Mesodermal cell (in vitro differentiated cells): ENCODE measurements around the gene ZNF443.
A peak's percentile ranks its signal among the peaks of the same experiment; 100 is the strongest.
"Not testable (repeated sequence)": the region's sequence is repeated elsewhere in the genome, so short reads cannot be mapped to it uniquely, and the experiment has no call there.

Experiments
- H3K27ac ChIP-seq: 2 replicates; pipeline ENCODE4 v1.7.0; 2013; ENCODE audit warnings: mild to moderate bottlenecking, low read depth, low read length, moderate library complexity; ENCODE audit not compliant: severe bottlenecking
- H3K36me3 ChIP-seq: 2 replicates; pipeline ENCODE4 v1.7.1; 2013; ENCODE audit warnings: mild to moderate bottlenecking, low read length, moderate library complexity; ENCODE audit not compliant: control insufficient read depth, insufficient read depth
- H3K4me1 ChIP-seq: one replicate; pipeline ENCODE4 v1.7.1; 2013; ENCODE audit warnings: mild to moderate bottlenecking, low read length; ENCODE audit not compliant: insufficient read depth, control insufficient read depth, poor library complexity, severe bottlenecking
- H3K4me3 ChIP-seq: 2 replicates; pipeline ENCODE4 v1.7.0; 2013; ENCODE audit warnings: low read length, control low read depth, mild to moderate bottlenecking; ENCODE audit not compliant: insufficient read depth, poor library complexity, severe bottlenecking; ENCODE audit errors: extremely low read depth
- H3K9me3 ChIP-seq: 2 replicates; pipeline ENCODE4 v1.7.1; 2013; ENCODE audit warnings: mild to moderate bottlenecking, low read length, moderate library complexity; ENCODE audit not compliant: control insufficient read depth
- WGBS, 2 experiments: methylation state at CpG; one replicate each; pipeline ENCODE4 v1.1.5; 2013; ENCODE audit warnings: missing lambda C conversion rate in 2 of 2; ENCODE audit not compliant: insufficient coverage in 2 of 2; 5-methylcytosine and 5-hydroxymethylcytosine counted together

The ZNF443 gene

DNA sequence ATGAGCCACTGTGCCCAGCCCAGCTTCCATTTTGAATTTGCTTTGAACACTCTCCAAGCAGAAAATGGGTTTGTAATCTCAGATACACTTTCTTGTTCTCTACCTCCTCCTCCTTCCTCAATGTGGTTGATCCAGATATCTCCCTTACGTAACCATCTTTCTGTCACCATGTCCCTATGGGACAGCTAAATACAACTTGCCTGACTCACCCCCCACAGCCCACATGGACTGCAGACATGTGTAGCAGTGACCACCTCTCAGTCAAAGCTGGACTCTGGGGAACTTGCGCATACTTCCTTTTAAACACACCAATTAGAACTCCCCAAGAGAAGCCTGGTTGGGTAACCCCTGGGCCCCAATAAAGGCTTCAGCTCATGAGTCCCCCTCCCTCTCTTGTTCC, 28.9 kb downstream of the ZNF443 start:
- H3K4me1 ChIP-seq: no peaks in the 10 kb centered on the region
- H3K4me3 ChIP-seq: no peak overlapping the region
- WGBS, 2 experiments: 75 to 91% methylated on average over 1 to 2 of the region's 2 CpGs
- no peaks in the 10 kb centered on the region for H3K9me3 ChIP-seq
- no peaks in the 10 kb centered on the region for H3K36me3 ChIP-seq
- H3K27ac ChIP-seq: no peak overlapping the region

DNA sequence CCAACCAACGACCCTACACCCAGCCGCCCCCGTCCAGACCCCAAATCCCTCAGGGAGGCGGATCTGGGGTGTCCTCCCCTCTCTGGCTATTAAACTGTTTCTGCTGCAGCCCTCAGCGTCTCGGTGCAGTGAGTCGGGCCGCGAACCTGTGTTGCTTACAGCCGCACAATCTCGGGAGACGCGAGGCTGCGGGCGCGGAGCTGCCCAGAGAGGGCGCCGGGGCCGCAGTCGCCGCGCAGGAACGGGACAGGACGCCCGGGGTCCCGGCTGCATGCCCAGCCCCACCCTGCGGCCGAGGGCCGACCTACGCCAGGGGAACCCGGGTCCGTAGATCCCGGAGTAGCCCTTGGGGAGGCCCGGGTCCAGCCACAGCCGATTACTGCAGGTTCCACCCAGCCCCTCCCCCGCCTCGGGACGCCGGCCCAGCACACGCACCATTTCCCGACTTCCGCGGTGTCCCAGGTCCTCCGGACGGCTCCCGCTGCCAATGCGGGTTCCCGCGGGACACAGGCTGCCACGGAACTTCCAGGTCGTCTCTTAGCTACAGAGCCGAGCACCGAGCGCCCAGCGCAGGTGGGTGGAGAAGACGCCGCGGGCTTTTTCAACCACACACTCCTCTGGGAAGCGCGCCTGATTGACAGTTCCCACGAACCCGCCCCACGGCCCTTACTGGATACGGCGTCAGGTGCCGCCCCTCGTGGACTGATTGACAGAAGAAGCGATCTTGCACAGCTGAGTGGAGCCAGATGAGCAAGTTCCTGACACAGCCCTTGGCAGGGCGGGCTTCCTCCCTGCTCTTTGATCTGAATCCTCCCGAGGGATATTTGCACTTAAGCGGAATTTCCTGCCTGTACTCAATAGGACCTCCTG, 40.0 kb downstream of the ZNF443 start, which contains the start of gene ZNF799:
ZNF799 (minus strand) TSS at position 639 of the 870 bp plus-strand sequence; CDS start at position 438, 201 bp downstream.
- peak within 1 kb of the TSS; percentile 65 for H3K4me3 ChIP-seq
- peak within 1 kb of the TSS; percentile 69 for H3K27ac ChIP-seq
- WGBS, 2 experiments: 0% methylated on average over 53 to 56 of the region's 71 CpGs
- H3K4me1 ChIP-seq: no peaks in the 10 kb centered on the region
- no peaks in the 10 kb centered on the region for H3K36me3 ChIP-seq
- peaks cover 4% of the 10 kb centered on the region for H3K9me3 ChIP-seq

DNA sequence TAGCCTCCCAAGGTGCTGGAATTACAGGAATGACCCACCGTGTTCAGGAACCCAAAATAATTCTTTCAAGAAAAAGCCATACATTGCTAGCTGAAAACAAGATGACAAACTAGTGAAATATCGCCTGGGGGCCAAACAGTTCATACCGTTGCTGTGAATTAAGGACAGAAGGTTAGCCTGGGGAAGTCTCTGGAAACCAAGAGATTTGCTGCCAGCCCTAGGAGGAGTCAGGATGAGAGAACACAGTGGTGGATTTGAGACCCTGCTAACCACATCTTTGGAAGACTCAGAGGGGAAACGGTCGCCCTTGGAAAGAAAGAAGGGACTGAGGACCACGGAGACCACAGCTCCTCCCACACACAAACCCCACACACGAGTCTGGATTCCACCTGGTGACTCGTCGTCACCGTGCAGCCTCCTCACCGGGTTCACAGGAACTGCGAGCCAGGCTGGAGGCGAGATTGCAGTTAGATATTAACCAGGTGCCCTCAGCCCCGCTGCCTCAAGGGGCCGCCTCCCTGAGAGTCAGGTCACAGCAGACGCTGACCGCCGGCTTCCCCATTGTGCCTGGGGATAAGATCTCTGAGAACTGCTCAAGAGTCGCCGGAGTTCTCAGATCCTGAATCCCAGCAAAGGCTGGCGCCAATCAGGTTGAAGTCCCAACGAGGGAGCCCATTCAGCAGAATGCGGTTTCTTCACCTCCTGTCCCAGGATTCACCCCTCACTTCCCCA, 40.8 kb downstream of the ZNF443 start:
- peak overlapping the region; percentile 65 for H3K4me3 ChIP-seq
- 2 to 10% methylated on average over 14 to 15 of the region's 23 CpGs for WGBS, 2 experiments
- H3K27ac ChIP-seq: peak overlapping the region; percentile 69
- H3K9me3 ChIP-seq, H3K4me1 ChIP-seq, H3K36me3 ChIP-seq: not testable (repeated sequence)

DNA sequence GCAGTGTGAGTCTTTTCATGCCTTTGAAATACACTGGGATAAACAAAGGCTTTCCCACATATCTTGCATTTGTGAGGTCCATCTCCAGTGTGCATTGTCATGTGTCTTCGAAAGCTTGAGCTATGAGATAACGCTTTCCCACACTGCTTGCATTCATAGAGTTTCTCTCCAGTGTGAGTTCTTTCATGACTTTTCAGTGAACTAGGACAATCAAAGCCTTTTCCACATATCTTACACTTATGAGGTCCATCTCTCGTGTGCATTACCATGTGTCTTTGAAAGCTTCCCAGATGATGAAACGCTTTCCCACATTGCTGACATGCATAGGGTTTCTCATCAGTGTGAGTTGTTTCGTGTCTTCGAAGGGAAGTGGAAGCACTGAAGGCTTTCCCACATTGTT, 49.7 kb downstream of the ZNF443 start:
- 89 to 95% methylated on average over 5 to 6 of the region's 6 CpGs for WGBS, 2 experiments
- H3K9me3 ChIP-seq: peaks cover 21% of the 10 kb centered on the region

GRCh38 chr19:12386365-12386764, 54.5 kb downstream of the ZNF443 start:
- H3K4me1 ChIP-seq, H3K27ac ChIP-seq, H3K4me3 ChIP-seq, H3K9me3 ChIP-seq: not testable (repeated sequence)
- peaks cover 29% of the 10 kb centered on the region for H3K36me3 ChIP-seq
- WGBS, 2 experiments: no CpG with 5 or more reads among the region's 2 CpGs

More for the DNA sequence above, 49.7 kb downstream of the ZNF443 start:
- not testable (repeated sequence) for H3K27ac ChIP-seq, H3K4me3 ChIP-seq, H3K4me1 ChIP-seq
- H3K36me3 ChIP-seq: peaks cover 45% of the 10 kb centered on the region

DNA sequence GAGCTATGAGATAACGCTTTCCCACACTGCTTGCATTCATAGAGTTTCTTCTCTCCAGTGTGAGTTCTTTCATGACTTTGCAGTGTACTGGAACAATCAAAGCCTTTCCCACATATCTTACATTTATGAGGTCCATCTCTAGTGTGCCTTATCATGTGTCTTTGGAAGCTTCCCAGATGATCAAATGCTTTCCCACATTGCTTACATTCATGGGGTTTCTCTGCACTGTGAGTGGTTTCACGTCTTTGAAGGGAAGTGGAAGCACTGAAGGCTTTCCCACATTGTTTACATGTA, 60.4 kb downstream of the ZNF443 start:
- Histone ChIP-seq H3K4me1 (no peaks in the 10 kb centered on the region), H3K27ac (no peak overlapping the region), H3K9me3 (peaks cover 49% of the 10 kb centered on the region), H3K36me3 (peaks cover 7% of the 10 kb centered on the region), H3K4me3 (no peak overlapping the region)
- 100% methylated on average over 1 of the region's 2 CpGs for WGBS, 2 experiments

- Histone ChIP-seq H3K9me3 (peaks cover 49% of the 10 kb centered on the region), H3K4me3 (no peak overlapping the region)
- 81 to 94% methylated on average over 3 of the region's 5 CpGs for WGBS, 2 experiments
Measured at GRCh38 chr19:12379732-12380443, 60.9 kb downstream of the ZNF443 start.

More at GRCh38 chr19:12379732-12380443, 60.9 kb downstream of the ZNF443 start:
- H3K36me3 ChIP-seq: peaks cover 7% of the 10 kb centered on the region
- no peaks in the 10 kb centered on the region for H3K4me1 ChIP-seq
- no peak overlapping the region for H3K27ac ChIP-seq
